Naive thymus-derived CD4-positive, alpha-beta T cell (primary cell): Measurements from ENCODE around the gene PTGDR2. TPM values are rescaled to one million over a fixed set of nuclear protein-coding genes. Genes with fewer than 3 reads are reported as not detected.

Experiments used
- ATAC-seq: fragments of 150-1000 bp; cut with Tn5 transposase; 2 replicates; pipeline ENCODE4 v1.10.0; 2021; ENCODE audit warnings: mild to moderate bottlenecking, moderate library complexity
- CTCF ChIA-PET: fragments of 350-600 bp; sonication (Branson Sonifier 250); formaldehyde crosslinking; loops from one replicate; lab custom pipeline; 2021; ENCODE audit warnings: antibody characterized with exemption; lab: Charles Lee
- POLR2A ChIA-PET: fragments of 350-600 bp; sonication (Branson Sonifier 250); formaldehyde crosslinking; loops from one replicate; lab custom pipeline; 2021; ENCODE audit warnings: antibody characterized with exemption, inconsistent platforms; lab: Charles Lee
- DNase-seq, 9 donors: peaks; one replicate each; pipeline versions ENCODE4 v3.0.0 to v3.0.0-alpha.2; 2020 to 2022; ENCODE audit warnings: mixed read lengths in 1 of 9
- H3K27ac ChIP-seq: one replicate; pipeline ENCODE4 v1.7.0; 2013; ENCODE audit warnings: mild to moderate bottlenecking, low read depth, low read length, moderate library complexity
- H3K27me3 ChIP-seq, 2 donors: one replicate each; pipeline ENCODE4 v1.7.0; 2013; ENCODE audit warnings: low read length in 2 of 2, mild to moderate bottlenecking in 2 of 2, moderate library complexity in 2 of 2; ENCODE audit not compliant: control insufficient read depth in 2 of 2, insufficient read depth in 2 of 2
- H3K36me3 ChIP-seq, 3 experiments: 1 replicate in 2 of 3; 2 replicates in 1 of 3; pipeline ENCODE4 v1.7.0; 2013; ENCODE audit warnings: low read length in 3 of 3, mild to moderate bottlenecking in 3 of 3, moderate library complexity in 1 of 3; ENCODE audit not compliant: insufficient read depth in 3 of 3, control insufficient read depth in 2 of 3
- H3K4me1 ChIP-seq, 2 donors: one replicate each; pipeline ENCODE4 v1.7.0; 2013; ENCODE audit warnings: low read length in 2 of 2, mild to moderate bottlenecking in 2 of 2, moderate library complexity in 1 of 2; ENCODE audit not compliant: control insufficient read depth in 2 of 2, insufficient read depth in 2 of 2
- H3K4me3 ChIP-seq: 2 replicates; pipeline ENCODE4 v1.7.0; 2013; ENCODE audit warnings: mild to moderate bottlenecking, low read length
- H3K9me3 ChIP-seq, 3 experiments: 1 replicate in 2 of 3; 2 replicates in 1 of 3; pipeline ENCODE4 v1.7.0; 2013; ENCODE audit warnings: low read length in 3 of 3; ENCODE audit not compliant: control insufficient read depth in 2 of 3
- H3K27ac Mint-ChIP-seq, 9 donors: one replicate each; pipeline ENCODE4 v1.8.0; 2020 to 2022; ENCODE audit warnings: mixed read lengths in 9 of 9, mild to moderate bottlenecking in 8 of 9, moderate library complexity in 5 of 9, inconsistent platforms in 2 of 9
- H3K27me3 Mint-ChIP-seq, 5 donors: one replicate each; pipeline ENCODE4 v1.8.0; 2021 to 2022; ENCODE audit warnings: mixed read lengths in 5 of 5, mild to moderate bottlenecking in 1 of 5
- H3K36me3 Mint-ChIP-seq, 5 donors: one replicate each; pipeline ENCODE4 v1.8.0; 2020 to 2022; ENCODE audit warnings: mixed read lengths in 5 of 5, mild to moderate bottlenecking in 3 of 5, inconsistent platforms in 1 of 5
- H3K4me1 Mint-ChIP-seq, 7 donors: one replicate each; pipeline ENCODE4 v1.8.0; 2020 to 2022; ENCODE audit warnings: mixed read lengths in 7 of 7, mild to moderate bottlenecking in 3 of 7, inconsistent platforms in 1 of 7
- H3K4me3 Mint-ChIP-seq, 10 donors: one replicate each; pipeline ENCODE4 v1.8.0; 2020 to 2022; ENCODE audit warnings: mild to moderate bottlenecking in 10 of 10, mixed read lengths in 10 of 10, moderate library complexity in 6 of 10, inconsistent platforms in 2 of 10
- H3K9me3 Mint-ChIP-seq, 11 donors: one replicate each; pipeline ENCODE4 v1.8.0; 2020 to 2022; ENCODE audit warnings: mixed read lengths in 11 of 11, mild to moderate bottlenecking in 4 of 11, inconsistent platforms in 1 of 11, moderate library complexity in 1 of 11
- intact Hi-C, 2 donors: fragments of 100-400 bp; cut with micrococcal nuclease; formaldehyde crosslinking; loops; one replicate each; pipeline ENCODE4 v1.15.1; 2023
- polyA plus RNA-seq, 2 donors: library from polyadenylated mRNA; unstranded; fragments of 300-500 nt; fragmentation: Illumina TruSeq; gene quantifications; one replicate each; pipeline ENCODE4 v1.2.3, GENCODE V29; 2021
- total RNA-seq, 6 experiments: library from RNA in 5 of 6; stranded (reverse) in 5 of 6; gene quantifications; 1 replicate in 5 of 6; 2 replicates in 1 of 6; pipeline ENCODE4 v1.2.3 and lab custom pipeline; 2021 to 2026

Gene PTGDR2
- total and polyA plus RNA-seq, 7 experiments from 2014 or later: 0.08 to 4.5 (median 0.65) TPM; not detected in 2

GRCh38 chr11:60876168-60876485, 20.4 kb upstream of the PTGDR2 start:
- no peaks in the 10 kb centered on the region for H3K27me3 Mint-ChIP-seq
- ChIA-PET POLR2A (no interaction called here), CTCF (no interaction called here)
- peak overlapping the region in 2 of 9 donors; percentile 18 to 55 for H3K27ac Mint-ChIP-seq
- H3K4me3 ChIP-seq: no peak overlapping the region
- no peak overlapping the region for H3K4me3 Mint-ChIP-seq
- no peaks in the 10 kb centered on the region for H3K27me3 ChIP-seq
- ATAC-seq (no peak), DNase-seq (no peak)
- peaks cover 2 to 25% (median 6%) of the 10 kb centered on the region in 5 donors for H3K36me3 Mint-ChIP-seq
- H3K36me3 ChIP-seq: peaks cover 0 to 39% (median 11%) of the 10 kb centered on the region in 3 experiments
- no peak overlapping the region for H3K27ac ChIP-seq
- H3K9me3 Mint-ChIP-seq: no peaks in the 10 kb centered on the region
- H3K4me1 ChIP-seq: peaks cover 0 to 17% of the 10 kb centered on the region in 2 donors
- peaks cover 0 to 11% (median 5%) of the 10 kb centered on the region in 7 donors for H3K4me1 Mint-ChIP-seq
- no peaks in the 10 kb centered on the region for H3K9me3 ChIP-seq
- intact Hi-C loops: no loop called here

- DNase-seq (no peak), ATAC-seq (no peak)
- H3K27me3 ChIP-seq: no peaks in the 10 kb centered on the region
- H3K27ac Mint-ChIP-seq: peak overlapping the region in 1 of 9 donors; percentile 31
- CTCF ChIA-PET: no interaction called here
- no peak overlapping the region for H3K27ac ChIP-seq
- no peak overlapping the region for H3K4me3 ChIP-seq
- intact Hi-C loops: no loop called here
- H3K4me3 Mint-ChIP-seq: no peak overlapping the region
- no peaks in the 10 kb centered on the region for H3K9me3 Mint-ChIP-seq
- H3K9me3 ChIP-seq: no peaks in the 10 kb centered on the region
- peaks cover 0 to 22% of the 10 kb centered on the region in 2 donors for H3K4me1 ChIP-seq
- peaks cover 0 to 34% (median 7%) of the 10 kb centered on the region in 3 experiments for H3K36me3 ChIP-seq
- no peaks in the 10 kb centered on the region for H3K27me3 Mint-ChIP-seq
- H3K36me3 Mint-ChIP-seq: peaks cover 0 to 19% (median 6%) of the 10 kb centered on the region in 5 donors
- H3K4me1 Mint-ChIP-seq: peaks cover 0 to 14% (median 5%) of the 10 kb centered on the region in 7 donors
- POLR2A ChIA-PET: no interaction called here
These were observed 19.8 kb upstream of the PTGDR2 start for GRCh38 chr11:60875366-60876167.

GRCh38 chr11:60874421-60875365, 18.9 kb upstream of the PTGDR2 start:
- H3K4me3 ChIP-seq: no peak overlapping the region
- ChIA-PET POLR2A (no interaction called here), CTCF (no interaction called here)
- intact Hi-C loops: no loop called here
- H3K9me3 ChIP-seq: no peaks in the 10 kb centered on the region
- peaks cover 0 to 14% (median 5%) of the 10 kb centered on the region in 7 donors for H3K4me1 Mint-ChIP-seq
- no peaks in the 10 kb centered on the region for H3K27me3 ChIP-seq
- H3K36me3 ChIP-seq: peaks cover 0 to 25% (median 1%) of the 10 kb centered on the region in 3 experiments
- peak overlapping the region in 1 of 9 donors; percentile 68 for H3K27ac Mint-ChIP-seq
- no peak for ATAC-seq
- no peak overlapping the region for H3K27ac ChIP-seq
- peaks cover 0 to 13% (median 6%) of the 10 kb centered on the region in 5 donors for H3K36me3 Mint-ChIP-seq
- no peak for DNase-seq
- peaks cover 0 to 1% (median 0%) of the 10 kb centered on the region in 5 donors for H3K27me3 Mint-ChIP-seq
- no peak overlapping the region for H3K4me3 Mint-ChIP-seq
- H3K4me1 ChIP-seq: peaks cover 0 to 25% of the 10 kb centered on the region in 2 donors
- H3K9me3 Mint-ChIP-seq: no peaks in the 10 kb centered on the region

GRCh38 chr11:60873533-60873932, 17.8 kb upstream of the PTGDR2 start:
- Mint-ChIP-seq H3K4me3 (no peak overlapping the region), H3K27me3 (peaks cover 0 to 3% (median 0%) of the 10 kb centered on the region in 5 donors), H3K36me3 (peaks cover 0 to 6% (median 3%) of the 10 kb centered on the region in 5 donors), H3K4me1 (peaks cover 0 to 17% (median 5%) of the 10 kb centered on the region in 7 donors), H3K9me3 (no peaks in the 10 kb centered on the region), H3K27ac (peak overlapping the region in 1 of 9 donors; percentile 22)
- DNase-seq (no peak), ATAC-seq (no peak)
- POLR2A ChIA-PET: no interaction called here
- Histone ChIP-seq H3K36me3 (peaks cover 0 to 13% (median 0%) of the 10 kb centered on the region in 3 experiments), H3K27me3 (no peaks in the 10 kb centered on the region), H3K9me3 (no peaks in the 10 kb centered on the region), H3K4me3 (no peak overlapping the region), H3K27ac (no peak overlapping the region), H3K4me1 (peaks cover 0 to 25% of the 10 kb centered on the region in 2 donors)
- CTCF ChIA-PET: no interaction called here
- intact Hi-C loops: no loop called here

GRCh38 chr11:60872961-60873524, 17.3 kb upstream of the PTGDR2 start:
- Mint-ChIP-seq H3K4me3 (no peak overlapping the region), H3K27me3 (peaks cover 0 to 3% (median 0%) of the 10 kb centered on the region in 5 donors), H3K36me3 (peaks cover 0 to 6% (median 0%) of the 10 kb centered on the region in 5 donors), H3K9me3 (no peaks in the 10 kb centered on the region), H3K27ac (peak overlapping the region in 3 of 9 donors; percentile 13 to 59 (median 33)), H3K4me1 (peaks cover 0 to 20% (median 5%) of the 10 kb centered on the region in 7 donors)
- DNase-seq: peak in 4 of 9 donors; percentile 11 to 42 (median 26)
- Histone ChIP-seq H3K27me3 (no peaks in the 10 kb centered on the region), H3K36me3 (peaks cover 0 to 13% (median 0%) of the 10 kb centered on the region in 3 experiments), H3K9me3 (no peaks in the 10 kb centered on the region), H3K27ac (no peak overlapping the region), H3K4me3 (no peak overlapping the region), H3K4me1 (peaks cover 0 to 25% of the 10 kb centered on the region in 2 donors)
- peak; percentile 56 for ATAC-seq
- ChIA-PET POLR2A (no interaction called here), CTCF (no interaction called here)
- intact Hi-C loops: no loop called here
